SU-DHL-6 (cell line): ENCODE results near the gene EXOC3L1.

ENCODE experiments used
- CTCF ChIP-seq: fragments of 200-600 bp; sonication (generic); IDR thresholded peaks from one replicate; pipeline ENCODE4 v1.5.1; 2017; ENCODE audit warnings: antibody characterized with exemption, mild to moderate bottlenecking, low read length, moderate library complexity; ENCODE audit not compliant: insufficient read depth, poor library complexity, severe bottlenecking
- EZH2phosphoT487 ChIP-seq: fragments of 200-600 bp; sonication (generic), shearing (Covaris generic); conservative IDR thresholded peaks from 2 replicates; pipeline ENCODE4 v1.6.1; 2018; ENCODE audit warnings: mild to moderate bottlenecking, antibody characterized with exemption, low read length, moderate library complexity, mixed read lengths

GRCh38 chr16:67233596-67233995 is 43.7 kb upstream of the EXOC3L1 start:
- TF ChIP-seq CTCF: no peak
- TF ChIP-seq EZH2phosphoT487: no peak
